Thyroid gland (tissue), 4 donors: ENCODE data around the gene TMEM38A.

Experiments used
- CTCF ChIP-seq, 6 experiments: fragments of 200-600 bp in 3 of 6; fragments of 450-650 bp in 3 of 6; sonication (generic) in 3 of 6; IDR thresholded peaks; one replicate each; pipeline ENCODE4 v1.5.1; 2016 to 2019; ENCODE audit warnings: antibody characterized with exemption in 6 of 6, mild to moderate bottlenecking in 2 of 6, inconsistent platforms in 1 of 6, moderate library complexity in 1 of 6
- POLR2A ChIP-seq, 2 donors: fragments of 450-650 bp; IDR thresholded peaks; one replicate each; pipeline ENCODE4 v1.6.1; 2017; ENCODE audit warnings: antibody characterized with exemption in 2 of 2, mild to moderate bottlenecking in 2 of 2, moderate library complexity in 1 of 2

DNA sequence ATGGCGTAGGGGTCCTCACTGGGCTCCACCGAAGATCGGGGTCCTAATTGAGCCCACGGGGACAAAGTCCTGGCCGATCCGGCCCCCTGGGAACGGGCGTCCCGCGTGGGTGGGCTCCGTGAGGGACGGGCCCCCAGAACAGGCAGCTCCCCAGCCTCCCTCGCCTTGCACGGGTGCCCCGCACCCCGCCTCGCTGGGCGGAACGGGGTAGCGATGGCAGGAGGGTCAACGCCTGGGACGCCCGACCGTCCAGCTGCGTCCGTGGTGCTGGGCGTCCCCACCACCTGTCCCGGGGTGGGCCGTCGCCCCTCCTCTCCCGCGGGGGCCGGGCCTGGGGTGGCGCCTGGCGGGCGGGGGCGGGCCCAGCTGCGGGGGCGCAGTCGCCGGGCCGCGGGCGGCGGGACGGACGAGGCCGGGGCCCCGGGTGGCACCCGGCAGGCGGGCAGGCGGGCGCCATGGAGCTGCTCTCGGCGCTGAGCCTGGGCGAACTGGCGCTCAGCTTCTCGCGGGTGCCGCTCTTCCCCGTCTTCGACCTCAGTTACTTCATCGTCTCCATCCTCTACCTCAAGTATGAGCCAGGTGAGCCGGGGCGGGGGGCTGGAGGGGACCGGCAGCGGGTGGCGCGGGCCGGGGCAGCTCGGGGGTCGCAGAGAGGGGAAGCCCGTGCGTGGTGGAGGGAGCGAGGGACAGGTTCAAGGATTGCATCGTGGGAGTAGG is at the start of gene TMEM38A:
- TF ChIP-seq POLR2A (IDR thresholded peaks at IDR 0.05) (peak in 1 of 2 donors; percentile 45), CTCF (IDR thresholded peaks at IDR 0.05) (no peak)
